CD14-positive monocyte (primary cell): ENCODE results near the gene PTPRO. TPM values are rescaled to one million over a fixed set of nuclear protein-coding genes. Genes with fewer than 3 reads are reported as not detected.

Experiments used
- DNase-seq, 3 donors: peaks; one replicate each; pipeline ENCODE4 v3.0.0-alpha.2; 2011 to 2022
- H2AFZ ChIP-seq: 2 replicates; pipeline ENCODE4 v1.6.0; 2012; ENCODE audit warnings: mild to moderate bottlenecking, low read depth, low read length, inconsistent platforms; ENCODE audit not compliant: insufficient read depth, poor library complexity, severe bottlenecking
- H3K27ac ChIP-seq, 2 donors: 1 replicate in 1 of 2; 2 replicates in 1 of 2; pipeline ENCODE4 v1.5.1; 2012 to 2013; ENCODE audit warnings: low read length in 2 of 2, control low read depth in 1 of 2, inconsistent platforms in 1 of 2, low read depth in 1 of 2, mild to moderate bottlenecking in 1 of 2
- H3K27me3 ChIP-seq, 2 donors: one replicate each; pipeline versions ENCODE4 v1.6.0 to v1.6.1; 2011 to 2013; ENCODE audit warnings: low read length in 2 of 2; ENCODE audit not compliant: control insufficient read depth in 2 of 2, insufficient read depth in 2 of 2
- H3K36me3 ChIP-seq, 2 donors: replicated peaks in 1 of 2; 1 replicate in 1 of 2; 2 replicates in 1 of 2; pipeline versions ENCODE4 v1.5.1 to v1.6.1; 2012 to 2013; ENCODE audit warnings: low read length in 2 of 2, control low read depth in 1 of 2, inconsistent platforms in 1 of 2, mild to moderate bottlenecking in 1 of 2; ENCODE audit not compliant: insufficient read depth in 2 of 2, control insufficient read depth in 1 of 2
- H3K4me1 ChIP-seq, 2 donors: 1 replicate in 1 of 2; 2 replicates in 1 of 2; pipeline versions ENCODE4 v1.5.1 to v1.6.1; 2012 to 2013; ENCODE audit warnings: low read length in 2 of 2, control low read depth in 1 of 2, inconsistent platforms in 1 of 2, mild to moderate bottlenecking in 1 of 2, moderate library complexity in 1 of 2; ENCODE audit not compliant: insufficient read depth in 2 of 2, control insufficient read depth in 1 of 2
- H3K4me2 ChIP-seq: replicated peaks from 2 replicates; pipeline ENCODE3; 2012; ENCODE audit warnings: low read length, moderate library complexity, mild to moderate bottlenecking; ENCODE audit not compliant: poor library complexity, severe bottlenecking; ENCODE audit errors: extremely low read depth
- H3K4me3 ChIP-seq, 3 experiments: fragments of 200-600 bp in 1 of 3; sonication (generic) in 1 of 3; replicated peaks in 1 of 3; 1 replicate in 2 of 3; 2 replicates in 1 of 3; pipeline ENCODE4 v1.5.1; 2011 to 2013; ENCODE audit warnings: low read length in 3 of 3, mild to moderate bottlenecking in 3 of 3, control low read depth in 2 of 3, low read depth in 2 of 3, inconsistent platforms in 1 of 3, moderate library complexity in 1 of 3
- H3K79me2 ChIP-seq: 2 replicates; pipeline ENCODE4 v1.6.0; 2012; ENCODE audit warnings: mild to moderate bottlenecking, control low read depth, inconsistent platforms, low read length, moderate library complexity; ENCODE audit not compliant: insufficient read depth
- H3K9ac ChIP-seq: 2 replicates; pipeline ENCODE4 v1.6.0; 2017; ENCODE audit warnings: low read length, mild to moderate bottlenecking; ENCODE audit not compliant: insufficient read depth, poor library complexity, severe bottlenecking
- H3K9me3 ChIP-seq, 2 donors: replicated peaks in 1 of 2; 1 replicate in 1 of 2; 2 replicates in 1 of 2; pipeline versions ENCODE4 v1.5.1 to v1.6.1; 2012 to 2013; ENCODE audit warnings: low read length in 2 of 2, control low read depth in 1 of 2; ENCODE audit not compliant: control insufficient read depth in 1 of 2, insufficient read depth in 1 of 2
- H4K20me1 ChIP-seq: 2 replicates; pipeline ENCODE4 v1.6.0; 2012; ENCODE audit warnings: mild to moderate bottlenecking, low read length, control low read depth, moderate library complexity; ENCODE audit not compliant: insufficient read depth
- H3K27ac Mint-ChIP-seq, 7 donors: one replicate each; pipeline ENCODE4 v1.8.0; 2020; ENCODE audit warnings: mild to moderate bottlenecking in 7 of 7, mixed read lengths in 7 of 7, moderate library complexity in 6 of 7, inconsistent platforms in 2 of 7
- H3K27me3 Mint-ChIP-seq, 3 donors: one replicate each; pipeline ENCODE4 v1.8.0; 2021 to 2022; ENCODE audit warnings: low read depth in 3 of 3, mild to moderate bottlenecking in 3 of 3, mixed read lengths in 3 of 3, moderate library complexity in 3 of 3, inconsistent platforms in 1 of 3
- H3K36me3 Mint-ChIP-seq, 2 donors: one replicate each; pipeline ENCODE4 v1.8.0; 2020; ENCODE audit warnings: mixed read lengths in 2 of 2, inconsistent platforms in 1 of 2, mild to moderate bottlenecking in 1 of 2
- H3K4me1 Mint-ChIP-seq: one replicate; pipeline ENCODE4 v1.8.0; 2020; ENCODE audit warnings: mild to moderate bottlenecking, mixed read lengths
- H3K4me3 Mint-ChIP-seq, 2 donors: one replicate each; pipeline ENCODE4 v1.8.0; 2020; ENCODE audit warnings: mild to moderate bottlenecking in 2 of 2, mixed read lengths in 2 of 2, moderate library complexity in 1 of 2
- H3K9me3 Mint-ChIP-seq, 7 donors: one replicate each; pipeline ENCODE4 v1.8.0; 2020 to 2022; ENCODE audit warnings: mixed read lengths in 7 of 7, mild to moderate bottlenecking in 6 of 7, moderate library complexity in 6 of 7, inconsistent platforms in 2 of 7
- CTCF ChIP-seq: fragments of 200-600 bp; IDR thresholded peaks from one replicate; pipeline ENCODE4 v1.8.0; 2022; ENCODE audit warnings: antibody characterized with exemption, mild to moderate bottlenecking
- WGBS: methylation state at CpG from one replicate; pipeline ENCODE4 v1.1.5; 2013; ENCODE audit warnings: missing lambda C conversion rate; ENCODE audit not compliant: insufficient coverage; 5-methylcytosine and 5-hydroxymethylcytosine counted together
- intact Hi-C, 2 donors: fragments of 100-400 bp; cut with micrococcal nuclease; formaldehyde crosslinking; loops; one replicate each; pipeline versions ENCODE4 v1.15.0 to v1.15.1; 2023
- polyA plus RNA-seq, 3 donors: library from polyadenylated mRNA; depleted of rRNA in 1 of 3; unstranded in 2 of 3; stranded (reverse) in 1 of 3; fragments of 300-500 nt in 2 of 3; fragments of >200 nt in 1 of 3; fragmentation: Illumina TruSeq in 2 of 3; gene quantifications; 1 replicate in 2 of 3; 2 replicates in 1 of 3; pipeline ENCODE4 v1.2.3, GENCODE V29; 2012 to 2021

Gene PTPRO
- polyA plus RNA-seq, 3 donors, result 3.1 to 12.0 (median 4.7) TPM

- H3K9me3 ChIP-seq, result no peaks in the 10 kb centered on the region
- H3K4me3 ChIP-seq, result no peak overlapping the region
- no peak for DNase-seq
- no peaks in the 10 kb centered on the region for H4K20me1 ChIP-seq
- H3K36me3 Mint-ChIP-seq, result no peaks in the 10 kb centered on the region
- peaks cover 0 to 2% (median 0%) of the 10 kb centered on the region in 3 donors for H3K27me3 Mint-ChIP-seq
- H3K4me1 Mint-ChIP-seq, result no peaks in the 10 kb centered on the region
- no peak for TF ChIP-seq CTCF
- H3K4me3 Mint-ChIP-seq, result no peak overlapping the region
- 100% methylated on average over 1 of the region's 3 CpGs for WGBS
- H3K27ac Mint-ChIP-seq, result no peak overlapping the region
- peaks cover 0 to 3% (median 0%) of the 10 kb centered on the region in 7 donors for H3K9me3 Mint-ChIP-seq
- no peak overlapping the region for H3K4me2 ChIP-seq
- H3K79me2 ChIP-seq, result no peaks in the 10 kb centered on the region
- H3K9ac ChIP-seq, result no peak overlapping the region
- H3K4me1 ChIP-seq, result no peaks in the 10 kb centered on the region
- H3K27ac ChIP-seq, result no peak overlapping the region
- H2AFZ ChIP-seq, result no peak overlapping the region
- intact Hi-C loops, result no loop called here
- no peaks in the 10 kb centered on the region for H3K27me3 ChIP-seq
- no peaks in the 10 kb centered on the region for H3K36me3 ChIP-seq
Measured at GRCh38 chr12:15356951-15357364, 34.6 kb downstream of the PTPRO start.

GRCh38 chr12:15364221-15365160, 42.2 kb downstream of the PTPRO start:
- H3K9me3 ChIP-seq, result no peaks in the 10 kb centered on the region
- no peak for TF ChIP-seq CTCF
- DNase-seq, result no peak
- no peaks in the 10 kb centered on the region for H3K4me1 ChIP-seq
- H3K9ac ChIP-seq, result no peak overlapping the region
- H3K4me2 ChIP-seq, result no peak overlapping the region
- H4K20me1 ChIP-seq, result no peaks in the 10 kb centered on the region
- intact Hi-C loops, result no loop called here
- peaks cover 0 to 4% (median 0%) of the 10 kb centered on the region in 7 donors for H3K9me3 Mint-ChIP-seq
- peaks cover 4 to 5% (median 4%) of the 10 kb centered on the region in 3 donors for H3K27me3 Mint-ChIP-seq
- no peaks in the 10 kb centered on the region for H3K4me1 Mint-ChIP-seq
- WGBS, result 88% methylated on average over 1 of the region's 4 CpGs
- H3K27ac ChIP-seq, result no peak overlapping the region
- H3K36me3 Mint-ChIP-seq, result no peaks in the 10 kb centered on the region
- no peaks in the 10 kb centered on the region for H3K79me2 ChIP-seq
- no peak overlapping the region for H2AFZ ChIP-seq
- H3K36me3 ChIP-seq, result no peaks in the 10 kb centered on the region
- no peak overlapping the region for H3K4me3 ChIP-seq
- H3K27me3 ChIP-seq, result no peaks in the 10 kb centered on the region
- H3K27ac Mint-ChIP-seq, result no peak overlapping the region
- H3K4me3 Mint-ChIP-seq, result no peak overlapping the region
